Measurements from ENCODE around the gene CHRM5. TPM values are rescaled to one million over a fixed set of nuclear protein-coding genes. Genes with fewer than 3 reads are reported as not detected.

Gene CHRM5
- total and polyA plus RNA-seq, 9 of the 15 experiments (the other 6 are each of a cell fraction or from before 2014, with no cell fraction given): not detected

DNA sequence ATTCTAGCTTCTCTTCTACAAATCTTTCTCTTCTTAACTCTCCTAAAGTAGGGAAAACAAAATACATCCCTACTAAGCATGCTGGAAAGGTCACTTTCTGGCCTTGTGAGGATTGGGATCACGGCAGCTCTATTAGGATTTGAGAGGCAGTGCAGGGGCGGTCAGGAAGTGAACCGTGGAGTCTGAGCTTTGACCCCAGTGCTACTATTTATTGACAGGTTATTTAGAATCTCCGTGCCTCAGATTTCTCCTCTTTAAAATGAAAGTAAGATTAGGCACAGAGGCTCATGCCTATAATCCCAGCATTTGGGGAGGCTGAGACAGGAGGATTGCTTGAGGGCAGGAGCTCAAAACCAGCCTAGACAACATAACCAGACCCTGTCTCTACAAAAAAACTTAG, 42.0 kb upstream of the CHRM5 start:
- H3K79me2 ChIP-seq (ENCODE audit: control insufficient read depth, insufficient read depth, low read length): no peaks in the 10 kb centered on the region
- H3K4me2 ChIP-seq (ENCODE audit: insufficient read depth, low read length): no peak overlapping the region
- no peak for TF ChIP-seq ZNF175 (CRISPR knock-in tag; IDR thresholded peaks at IDR 0.05; ENCODE audit: low read depth)
- no peak for TF ChIP-seq FIP1L1 (IDR thresholded peaks at IDR 0.05; ENCODE audit: low read depth, low read length, poor library complexity, severe bottlenecking)
- TF ChIP-seq MEF2A (IDR thresholded peaks at IDR 0.05; ENCODE audit: control insufficient read depth, low read depth, low read length): no peak
- TF ChIP-seq BMI1 (IDR thresholded peaks at IDR 0.05; ENCODE audit: low read length): no peak
- TF ChIP-seq, protein P1, sequence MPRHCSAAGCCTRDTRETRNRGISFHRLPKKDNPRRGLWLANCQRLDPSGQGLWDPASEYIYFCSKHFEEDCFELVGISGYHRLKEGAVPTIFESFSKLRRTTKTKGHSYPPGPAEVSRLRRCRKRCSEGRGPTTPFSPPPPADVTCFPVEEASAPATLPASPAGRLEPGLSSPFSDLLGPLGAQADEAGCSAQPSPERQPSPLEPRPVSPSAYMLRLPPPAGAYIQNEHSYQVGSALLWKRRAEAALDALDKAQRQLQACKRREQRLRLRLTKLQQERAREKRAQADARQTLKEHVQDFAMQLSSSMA (CRISPR knock-in tag; IDR thresholded peaks at IDR 0.05): no peak
- TF ChIP-seq ZNF717 (CRISPR knock-in tag; IDR thresholded peaks at IDR 0.05): no peak
- TF ChIP-seq ARNT (IDR thresholded peaks at IDR 0.05): no peak
- TF ChIP-seq GATAD2B (IDR thresholded peaks at IDR 0.05; ENCODE audit: borderline replicate concordance): no peak
- no peak for TF ChIP-seq ZNF23 (CRISPR knock-in tag; IDR thresholded peaks at IDR 0.05)
- TF ChIP-seq RFX1 (IDR thresholded peaks at IDR 0.05): no peak
- no peak for TF ChIP-seq ZNF217 (CRISPR knock-in tag; IDR thresholded peaks at IDR 0.05)
- no peak for TF ChIP-seq CBFA2T2 (conservative IDR thresholded peaks at IDR 0.05)
- TF ChIP-seq ZBTB7A (IDR thresholded peaks at IDR 0.05; ENCODE audit: borderline replicate concordance, control insufficient read depth, low read depth, low read length): no peak
- TF ChIP-seq TCF3 (CRISPR knock-in tag; IDR thresholded peaks at IDR 0.05): no peak
- no peaks in the 10 kb centered on the region for H3K4me1 ChIP-seq (replicated peaks in 1 of 2; ENCODE audit: control insufficient read depth in 2 of 2, insufficient read depth in 2 of 2, low read length in 2 of 2)
- no TSS peak for BruUV-seq (replicated peaks)
- no peaks in the 10 kb centered on the region for H3K9me1 ChIP-seq (ENCODE audit: control insufficient read depth, insufficient read depth, low read length)
- no peak overlapping the region for H2AFZ ChIP-seq (ENCODE audit: low read depth, low read length)
- no peak overlapping the region for H3K27ac ChIP-seq (ENCODE audit: extremely low read depth, low read depth, low read length)
- in situ Hi-C loops (cut with MboI) (no loop called here), intact Hi-C loops (cut with micrococcal nuclease) (no loop called here)
- FAIRE-seq (no peak), DNase-seq (ENCODE audit: extremely low read depth in 1 of 4, low spot score in 3 of 4) (no peak), ATAC-seq (no peak)
- H4K20me1 ChIP-seq (replicated peaks; ENCODE audit: control insufficient read depth, insufficient read depth, low read length): no peaks in the 10 kb centered on the region
- ChIA-PET CTCF (ENCODE audit: low intra/inter-chr PET ratio) (no interaction called here), POLR2A (no interaction called here)
- H3K9ac ChIP-seq (ENCODE audit: insufficient read depth in 1 of 2, low read depth in 2 of 2, low read length in 2 of 2): no peak overlapping the region
- H3K9me3 ChIP-seq (replicated peaks; ENCODE audit: control insufficient read depth, insufficient read depth, low read depth, low read length): no peaks in the 10 kb centered on the region
- whole genome bisulfite sequencing (ENCODE audit: insufficient coverage, low coverage, missing lambda C conversion rate): 4% methylated on average over 4 of the region's 4 CpGs
- H3K27me3 ChIP-seq (ENCODE audit: control insufficient read depth in 2 of 2, insufficient read depth in 2 of 2, low read length in 2 of 2): no peaks in the 10 kb centered on the region; a peak in 2 of 5 replicates
- no peaks in the 10 kb centered on the region for H3K36me3 ChIP-seq (ENCODE audit: control insufficient read depth, insufficient read depth, low read length)
- no peak overlapping the region for H3K4me3 ChIP-seq

All from K562 (cell line).